Psoas muscle (tissue), 8 donors: ENCODE measurements around the gene CCDC148. TPM values are rescaled to one million over a fixed set of nuclear protein-coding genes. Genes with fewer than 3 reads are reported as not detected.

Experiments
- ATAC-seq, 4 donors: fragments of 200-7000 bp; cut with Tn5 transposase; one replicate each; pipeline ENCODE4 v1.9.1; 2020; ENCODE audit warnings: moderate library complexity in 3 of 4, mild to moderate bottlenecking in 2 of 4
- DNase-seq, 2 donors: peaks; one replicate each; pipeline ENCODE4 v3.0.0-alpha.2; 2020
- H3K27ac ChIP-seq: fragments of 200-600 bp; one replicate; pipeline ENCODE4 v1.8.0; 2022
- H3K27me3 ChIP-seq, 3 donors: fragments of 200-600 bp in 1 of 3; one replicate each; pipeline versions ENCODE4 v1.6.1 to v1.8.0; 2013 to 2022; ENCODE audit warnings: low read length in 2 of 3, mild to moderate bottlenecking in 2 of 3, moderate library complexity in 1 of 3; ENCODE audit not compliant: insufficient read depth in 3 of 3
- H3K36me3 ChIP-seq, 2 donors: fragments of 200-600 bp in 1 of 2; one replicate each; pipeline versions ENCODE4 v1.6.1 to v1.8.0; 2013 to 2022; ENCODE audit warnings: low read depth in 1 of 2, mild to moderate bottlenecking in 1 of 2, moderate library complexity in 1 of 2; ENCODE audit not compliant: insufficient read depth in 1 of 2
- H3K4me1 ChIP-seq: fragments of 200-600 bp; one replicate; pipeline ENCODE4 v1.8.0; 2022
- H3K4me3 ChIP-seq: fragments of 200-600 bp; one replicate; pipeline ENCODE4 v1.8.0; 2022; ENCODE audit warnings: mild to moderate bottlenecking
- H3K9me3 ChIP-seq: fragments of 200-600 bp; one replicate; pipeline ENCODE4 v1.8.0; 2022
- CTCF ChIP-seq: fragments of 200-600 bp; IDR thresholded peaks from one replicate; pipeline ENCODE4 v1.8.0; 2022; ENCODE audit warnings: antibody characterized with exemption
- whole genome bisulfite sequencing, 3 donors: extraction: QIAGEN DNeasy Blood & Tissue Kit; methylation state at CpG; one replicate each; pipeline versions ENCODE4 v1.1.6 to v1.1.7; 2013; 5-methylcytosine and 5-hydroxymethylcytosine counted together
- intact Hi-C, 2 donors: fragments of 100-400 bp; cut with DNase I; formaldehyde crosslinking; loops; one replicate each; pipeline versions ENCODE4 v1.11.0 to v1.14.2; 2022
- polyA plus RNA-seq, 3 donors: library from polyadenylated mRNA; stranded (reverse); fragments of 200-250 nt; gene quantifications; one replicate each; pipeline ENCODE4 v1.2.3, GENCODE V29; 2013
- total RNA-seq, 4 donors: library from RNA; stranded (reverse); fragmentation: NEBNext Ultra II Directional in 2 of 4; extraction: Animal tissue kit (Norgen Biotek cat#: 25700) in 2 of 4; gene quantifications; one replicate each; pipeline versions ENCODE4 v1.2.1 to v1.2.4, GENCODE V29; 2021 to 2023
- donor health status: healthy with polysubstance abuse.
- donor health status: DM: no; HTN: no; CAD: no; lungs with moderate emphysema.
- donor health status: Bipolar disorder and iron deficiency.
- donor health status: healthy.
- donor health status: DM: yes; HTN: yes; CAD: no.
- donor health status: DM: no; HTN: no; CAD: no.
- donor health status: DM: no; HTN: no; CAD: no.
- donor health status: DM: yes; HTN: yes; CAD: no.

The CCDC148 gene
- total and polyA plus RNA-seq, 7 donors: 0.10 TPM; not detected in 6

DNA sequence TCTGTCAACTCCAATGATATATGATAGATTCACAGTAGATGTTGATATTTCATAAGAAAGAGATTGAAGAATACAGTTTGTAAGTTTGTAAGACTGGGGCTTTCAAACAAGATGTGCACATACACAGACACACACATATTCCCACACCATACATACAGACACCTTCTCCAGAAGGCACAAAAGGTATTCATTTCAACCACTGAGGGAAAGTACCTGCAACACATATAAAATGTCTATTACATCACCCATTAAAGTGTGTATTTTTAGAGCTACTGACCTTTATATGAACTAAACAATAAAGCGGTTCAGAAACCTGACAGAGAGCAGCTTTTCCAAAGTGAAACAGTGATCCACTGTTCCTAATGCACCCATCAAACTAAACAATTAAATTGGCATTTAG is 53.3 kb downstream of the CCDC148 start:
- WGBS, 3 donors: 30 to 39% (median 38%) methylated on average over 1 of the region's 1 CpG
- H3K27me3 ChIP-seq: no peaks in the 10 kb centered on the region
- no peak for TF ChIP-seq CTCF
- no peaks in the 10 kb centered on the region for H3K9me3 ChIP-seq
- H3K4me1 ChIP-seq: no peaks in the 10 kb centered on the region
- no peak overlapping the region for H3K27ac ChIP-seq
- ATAC-seq: no peak
- no peak for DNase-seq
- no peak overlapping the region for H3K4me3 ChIP-seq
- intact Hi-C loops: no loop called here
- no peaks in the 10 kb centered on the region for H3K36me3 ChIP-seq

GRCh38 chr2:158402665-158403064 is 53.9 kb downstream of the CCDC148 start:
- DNase-seq (no peak), ATAC-seq (no peak)
- Histone ChIP-seq H3K27me3 (no peaks in the 10 kb centered on the region), H3K27ac (no peak overlapping the region), H3K4me1 (no peaks in the 10 kb centered on the region), H3K9me3 (no peaks in the 10 kb centered on the region), H3K36me3 (no peaks in the 10 kb centered on the region), H3K4me3 (no peak overlapping the region)
- no peak for TF ChIP-seq CTCF
- WGBS, 3 donors: 55 to 70% (median 59%) methylated on average over 2 of the region's 2 CpGs
- intact Hi-C loops: no loop called here

- WGBS, 3 donors: 26 to 36% (median 36%) methylated on average over 1 of the region's 1 CpG
- TF ChIP-seq CTCF: no peak
- Histone ChIP-seq H3K36me3 (no peaks in the 10 kb centered on the region), H3K9me3 (no peaks in the 10 kb centered on the region), H3K27me3 (peaks cover 0 to 2% (median 0%) of the 10 kb centered on the region in 3 donors), H3K4me3 (no peak overlapping the region), H3K4me1 (no peaks in the 10 kb centered on the region), H3K27ac (no peak overlapping the region)
- intact Hi-C loops: no loop called here
- ATAC-seq (no peak), DNase-seq (no peak)
These were observed 61.4 kb downstream of the CCDC148 start for GRCh38 chr2:158395166-158395565.

GRCh38 chr2:158394453-158394852 is 62.1 kb downstream of the CCDC148 start:
- Histone ChIP-seq H3K27ac (no peak overlapping the region), H3K36me3 (no peaks in the 10 kb centered on the region), H3K27me3 (peaks cover 0 to 2% (median 0%) of the 10 kb centered on the region in 3 donors), H3K4me3 (no peak overlapping the region), H3K4me1 (no peaks in the 10 kb centered on the region), H3K9me3 (no peaks in the 10 kb centered on the region)
- WGBS, 3 donors: 0 to 40% (median 37%) methylated on average over 1 of the region's 1 CpG
- ATAC-seq (no peak), DNase-seq (no peak)
- intact Hi-C loops: no loop called here
- TF ChIP-seq CTCF: no peak

DNA sequence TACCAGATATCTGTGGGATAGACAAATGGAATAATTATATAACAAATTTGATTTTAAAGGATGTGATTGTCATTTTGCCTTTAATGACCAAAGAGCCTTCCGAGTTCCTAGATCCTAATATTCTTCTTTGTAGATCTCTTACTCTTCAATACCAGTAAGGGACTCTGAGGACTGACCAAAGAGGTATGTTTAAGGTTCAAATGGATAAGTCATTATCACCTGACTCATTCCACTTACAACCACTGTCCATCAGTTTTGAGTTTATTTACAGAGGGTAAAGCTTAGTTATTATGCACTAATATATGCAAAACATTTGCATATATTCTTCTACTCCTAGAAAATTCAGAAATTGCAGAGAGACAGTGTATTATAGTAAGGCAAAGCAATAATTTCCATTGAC is 62.7 kb downstream of the CCDC148 start:
- 52 to 97% (median 88%) methylated on average over 1 of the region's 1 CpG for WGBS, 3 donors
- intact Hi-C loops: no loop called here
- Histone ChIP-seq H3K4me1 (no peaks in the 10 kb centered on the region), H3K27me3 (peaks cover 0 to 2% (median 0%) of the 10 kb centered on the region in 3 donors), H3K9me3 (no peaks in the 10 kb centered on the region), H3K4me3 (no peak overlapping the region), H3K36me3 (no peaks in the 10 kb centered on the region), H3K27ac (no peak overlapping the region)
- TF ChIP-seq CTCF: no peak
- DNase-seq: no peak
- no peak for ATAC-seq
